BE2C (cell line): Measurements from ENCODE around the gene F7.

ENCODE experiments used
- DNase-seq: peaks from one replicate; pipeline ENCODE4 v3.0.0-alpha.2; 2020
- H3K27me3 ChIP-seq: fragments of 250-450 bp; sonication (Bioruptor Pico); 2 replicates; pipeline ENCODE4 v1.5.1; 2020; ENCODE audit warnings: mild to moderate bottlenecking
- H3K36me3 ChIP-seq: fragments of 250-450 bp; sonication (Bioruptor Pico); 2 replicates; pipeline ENCODE4 v1.5.1; 2020; ENCODE audit warnings: mild to moderate bottlenecking
- H3K4me1 ChIP-seq: fragments of 250-450 bp; sonication (Bioruptor Pico); 2 replicates; pipeline ENCODE4 v1.5.1; 2020
- H3K4me3 ChIP-seq: 2 replicates; pipeline ENCODE4 v1.5.1; 2011; ENCODE audit warnings: low read depth, low read length
- H3K9me3 ChIP-seq: fragments of 250-450 bp; sonication (Bioruptor Pico); 2 replicates; pipeline ENCODE4 v1.5.1; 2020
- TF ChIP-seq, protein P1 (sequence below): IDR thresholded peaks from 2 replicates; pipeline ENCODE4 v1.5.1; 2012; ENCODE audit warnings: mild to moderate bottlenecking, low read depth, low read length

Gene F7

DNA sequence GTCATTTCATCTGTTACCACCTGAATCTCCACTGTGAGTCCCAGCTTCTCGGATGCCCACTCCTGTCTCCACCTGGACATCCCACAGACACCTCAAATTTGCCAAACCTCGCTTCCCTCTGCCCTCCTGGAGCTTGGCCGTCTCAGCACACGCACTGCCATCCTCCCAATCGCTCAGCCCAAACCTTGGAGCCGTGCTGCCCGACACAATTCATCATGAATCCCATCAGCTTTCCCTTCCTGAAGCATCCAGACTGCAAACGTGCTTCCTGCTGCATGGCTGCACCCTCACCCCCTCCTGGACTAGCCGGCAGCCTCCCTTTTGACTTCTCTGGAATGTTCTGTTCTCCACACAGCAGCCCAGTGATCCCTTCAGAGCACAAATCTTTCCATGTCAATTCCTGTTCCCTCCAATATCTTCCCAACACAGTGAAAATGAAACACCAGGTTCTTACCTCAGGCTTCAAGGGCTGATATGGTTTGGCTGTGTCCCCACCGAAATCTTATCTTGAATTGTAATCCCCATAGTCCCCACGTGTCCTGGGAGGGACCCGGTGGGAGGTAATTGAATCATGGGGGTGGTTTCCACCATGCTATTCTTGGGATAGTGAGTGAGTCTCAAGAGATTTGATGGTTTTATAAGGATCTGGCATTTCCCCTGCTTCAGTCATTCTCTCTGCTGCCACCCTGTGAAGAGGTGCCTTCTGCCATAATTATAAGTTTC is 51.8 kb downstream of the F7 start:
- Histone ChIP-seq H3K4me1 (peaks cover 27% of the 10 kb centered on the region), H3K9me3 (no peaks in the 10 kb centered on the region; the same call in 1 of the 2 replicates), H3K27me3 (no peaks in the 10 kb centered on the region), H3K36me3 (no peaks in the 10 kb centered on the region), H3K4me3 (no peak overlapping the region; the same call in 1 of the 2 replicates)
- TF ChIP-seq, protein P1, sequence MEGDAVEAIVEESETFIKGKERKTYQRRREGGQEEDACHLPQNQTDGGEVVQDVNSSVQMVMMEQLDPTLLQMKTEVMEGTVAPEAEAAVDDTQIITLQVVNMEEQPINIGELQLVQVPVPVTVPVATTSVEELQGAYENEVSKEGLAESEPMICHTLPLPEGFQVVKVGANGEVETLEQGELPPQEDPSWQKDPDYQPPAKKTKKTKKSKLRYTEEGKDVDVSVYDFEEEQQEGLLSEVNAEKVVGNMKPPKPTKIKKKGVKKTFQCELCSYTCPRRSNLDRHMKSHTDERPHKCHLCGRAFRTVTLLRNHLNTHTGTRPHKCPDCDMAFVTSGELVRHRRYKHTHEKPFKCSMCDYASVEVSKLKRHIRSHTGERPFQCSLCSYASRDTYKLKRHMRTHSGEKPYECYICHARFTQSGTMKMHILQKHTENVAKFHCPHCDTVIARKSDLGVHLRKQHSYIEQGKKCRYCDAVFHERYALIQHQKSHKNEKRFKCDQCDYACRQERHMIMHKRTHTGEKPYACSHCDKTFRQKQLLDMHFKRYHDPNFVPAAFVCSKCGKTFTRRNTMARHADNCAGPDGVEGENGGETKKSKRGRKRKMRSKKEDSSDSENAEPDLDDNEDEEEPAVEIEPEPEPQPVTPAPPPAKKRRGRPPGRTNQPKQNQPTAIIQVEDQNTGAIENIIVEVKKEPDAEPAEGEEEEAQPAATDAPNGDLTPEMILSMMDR: no peak
- peak; percentile 39 for DNase-seq

DNA sequence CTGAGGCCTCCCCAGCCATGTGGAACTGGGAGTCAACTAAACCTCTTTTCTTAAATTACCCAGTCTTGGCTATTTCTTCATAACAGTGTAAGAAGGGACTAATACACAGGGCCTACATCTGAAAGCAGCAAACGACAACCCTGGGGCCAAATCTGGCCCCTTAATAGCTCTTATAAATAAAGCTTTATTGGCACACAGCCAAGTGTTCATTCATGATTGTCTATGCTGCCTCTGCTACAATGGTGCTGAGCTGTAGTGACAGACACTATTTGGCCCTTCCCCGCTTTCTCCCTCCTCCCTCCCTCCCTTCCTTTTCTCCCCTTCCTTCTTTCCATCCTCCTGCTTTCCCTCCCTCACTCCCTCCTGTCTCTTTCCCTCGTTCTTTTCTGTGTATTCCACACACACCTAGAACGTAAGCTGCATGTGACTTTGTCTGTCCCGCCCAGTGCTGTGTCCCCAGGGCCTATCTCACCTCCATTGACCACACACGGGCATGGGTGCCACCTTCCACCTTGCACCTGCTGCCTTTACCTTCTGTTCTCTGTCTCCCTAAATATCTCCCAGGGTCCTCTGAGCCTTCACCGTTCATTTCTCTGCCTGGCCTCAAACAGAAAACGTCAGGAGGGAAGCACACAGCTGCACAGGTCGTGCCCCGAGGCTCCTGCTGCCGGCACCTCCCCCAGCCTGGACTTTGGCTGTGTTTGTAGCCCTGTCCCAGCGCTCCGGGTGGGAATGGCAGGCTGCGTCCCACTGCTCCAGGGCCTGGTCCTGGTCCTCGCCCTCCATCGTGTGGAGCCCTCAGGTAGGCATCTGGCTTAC is 52.5 kb downstream of the F7 start, which contains the start of gene PROZ:
TSS of gene PROZ (plus strand) at position 720 of the 819 bp plus-strand sequence. CDS start at position 733, 13 bp downstream.
- no peaks in the 10 kb centered on the region; the same call in 1 of the 2 replicates for H3K9me3 ChIP-seq
- H3K4me3 ChIP-seq: no peak within 1 kb of the TSS; the same call in 1 of the 2 replicates
- TF ChIP-seq, protein P1: no peak
- peak; percentile 35 for DNase-seq
- no peaks in the 10 kb centered on the region for H3K27me3 ChIP-seq
- H3K36me3 ChIP-seq: no peaks in the 10 kb centered on the region
- H3K4me1 ChIP-seq: peaks cover 27% of the 10 kb centered on the region

DNA sequence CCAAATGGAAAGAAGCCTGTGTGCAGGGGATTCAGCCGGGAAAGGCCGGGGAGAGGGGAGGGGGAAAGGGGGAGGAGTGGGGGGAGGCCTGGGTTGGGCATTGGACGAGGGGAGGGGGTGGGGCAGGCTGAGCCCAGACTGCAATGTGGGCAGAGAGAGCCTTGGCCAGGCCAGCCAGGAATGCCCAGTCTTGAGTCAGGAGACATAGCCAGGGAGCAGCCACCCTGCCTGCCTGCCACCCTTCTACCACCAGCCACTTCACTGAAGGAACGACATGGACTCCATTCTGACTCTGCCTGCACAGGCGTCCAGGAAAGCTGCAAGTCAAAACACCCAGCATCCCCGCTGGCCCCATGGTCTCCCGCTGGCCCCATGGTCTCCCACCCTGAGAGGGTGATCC is 53.4 kb downstream of the F7 start:
- Histone ChIP-seq H3K4me3 (no peak overlapping the region), H3K36me3 (no peaks in the 10 kb centered on the region), H3K4me1 (peaks cover 22% of the 10 kb centered on the region), H3K27me3 (no peaks in the 10 kb centered on the region), H3K9me3 (no peaks in the 10 kb centered on the region; the same call in 1 of the 2 replicates)
- no peak for DNase-seq
- TF ChIP-seq, protein P1: no peak

DNA sequence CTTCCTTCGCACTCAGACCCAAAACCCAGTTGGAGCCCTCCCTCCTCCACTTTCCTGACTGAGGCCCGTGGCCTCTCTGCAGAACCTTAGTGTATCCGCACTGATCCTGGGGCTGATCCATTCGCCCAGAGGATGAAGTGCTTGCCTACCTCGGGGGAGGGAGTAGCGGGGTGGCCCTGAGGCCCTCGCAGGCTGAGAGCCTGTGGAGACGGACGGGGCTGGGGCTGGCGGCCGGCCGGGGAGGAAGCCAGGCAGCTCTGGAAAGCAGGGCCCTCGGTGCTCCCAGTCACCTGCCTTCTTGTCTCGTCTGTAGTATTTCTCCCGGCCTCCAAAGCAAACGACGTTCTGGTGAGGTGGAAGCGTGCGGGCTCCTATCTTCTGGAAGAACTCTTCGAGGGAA is 54.1 kb downstream of the F7 start:
- DNase-seq: no peak
- H3K4me3 ChIP-seq: no peak overlapping the region
- TF ChIP-seq, protein P1: no peak
- H3K4me1 ChIP-seq: peaks cover 18% of the 10 kb centered on the region
- H3K27me3 ChIP-seq: no peaks in the 10 kb centered on the region
- H3K9me3 ChIP-seq: no peaks in the 10 kb centered on the region; the same call in 1 of the 2 replicates
- no peaks in the 10 kb centered on the region for H3K36me3 ChIP-seq

DNA sequence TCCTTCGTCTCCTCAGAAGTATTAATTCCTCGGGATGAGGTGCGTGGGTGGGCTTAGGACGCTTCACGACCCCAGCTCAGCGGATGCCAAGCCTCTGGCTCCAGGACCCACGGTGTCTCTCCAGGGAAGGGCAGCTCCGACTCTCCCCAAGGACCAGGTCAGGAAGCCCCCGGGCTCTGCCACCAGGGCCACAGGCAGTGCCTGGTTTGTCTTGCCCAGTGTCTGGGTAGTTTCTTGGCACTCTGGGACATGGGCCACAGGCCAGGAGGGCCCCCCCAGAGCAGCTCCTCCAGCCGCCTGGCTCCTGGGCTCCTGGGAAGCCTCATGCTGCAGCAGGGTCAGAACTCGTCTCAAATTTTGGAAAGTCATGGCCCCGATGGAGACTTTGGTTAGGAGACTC is 55.4 kb downstream of the F7 start:
- H3K27me3 ChIP-seq: no peaks in the 10 kb centered on the region
- H3K9me3 ChIP-seq: no peaks in the 10 kb centered on the region; the same call in 1 of the 2 replicates
- TF ChIP-seq, protein P1: no peak
- peaks cover 16% of the 10 kb centered on the region for H3K4me1 ChIP-seq
- DNase-seq: no peak
- no peaks in the 10 kb centered on the region for H3K36me3 ChIP-seq
- no peak overlapping the region for H3K4me3 ChIP-seq
